ENCODE data around the gene LPXN.

LPXN gene

DNA sequence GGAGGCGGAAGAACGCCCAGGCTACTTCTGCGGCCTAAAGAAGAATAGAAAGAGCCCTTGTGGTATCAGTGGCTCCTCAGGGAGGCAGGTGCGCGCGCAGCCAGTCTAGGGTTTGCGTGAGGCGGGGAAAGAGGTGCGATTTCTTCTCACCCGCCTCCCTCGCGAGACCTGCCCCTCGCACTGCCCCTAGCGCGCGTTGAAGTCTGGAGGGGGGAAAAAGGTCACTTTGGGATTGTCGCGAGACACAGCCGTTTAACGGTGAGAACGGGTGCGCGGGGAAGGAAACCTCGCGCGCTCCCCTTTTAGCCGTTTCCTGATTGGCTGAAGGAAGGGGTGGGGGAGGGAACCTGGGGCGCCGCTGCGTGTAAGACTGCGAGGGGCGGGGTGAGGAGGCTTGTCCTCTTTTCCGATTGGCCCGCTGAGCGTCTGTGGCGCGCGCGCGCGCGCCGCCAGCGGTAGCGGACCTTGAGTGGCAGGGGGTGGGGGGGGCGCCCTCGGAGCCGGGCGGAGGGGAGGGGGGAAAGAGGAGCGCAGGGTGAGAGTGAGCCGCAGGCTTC, 3.1 kb upstream of the LPXN start, which contains the start of gene ZFP91:
Gene ZFP91 (plus strand): TSS at position 429 of the 557 bp plus-strand sequence. CDS start 219 bp downstream, outside the sequence.
- no peaks in the 10 kb centered on the region for H3K9me2 ChIP-seq (ENCODE audit: low read depth, low read length)
- no peaks in the 10 kb centered on the region for H4K20me1 ChIP-seq (ENCODE audit: insufficient read depth, low read length)
- peaks cover 17% of the 10 kb centered on the region for H3K36me3 ChIP-seq (ENCODE audit: insufficient read depth, low read length)
- peak within 1 kb of the TSS; percentile 99 for H3K27ac ChIP-seq (ENCODE audit: low read depth, low read length, poor library complexity, severe bottlenecking)
- peak within 1 kb of the TSS; percentile 98 for H3K9ac ChIP-seq (ENCODE audit: low read length)
- peak within 1 kb of the TSS; percentile 91 for H3K4me3 ChIP-seq (ENCODE audit: low read depth, low read length, poor library complexity, severe bottlenecking)
- H3K9me3 ChIP-seq (ENCODE audit: low read length): no peaks in the 10 kb centered on the region
- H3K4me1 ChIP-seq (ENCODE audit: insufficient read depth, low read length, severe bottlenecking): peaks cover 58% of the 10 kb centered on the region
- peak within 1 kb of the TSS; percentile 95 for H3K4me2 ChIP-seq (ENCODE audit: low read length)
- H3F3A ChIP-seq (ENCODE audit: insufficient read depth, low read length): 0 out of 2 replicates have a peak, but pooled peaks cover 3% of the 10 kb centered on the region
- no peaks in the 10 kb centered on the region for H3K27me3 ChIP-seq (ENCODE audit: insufficient read depth, low read length)
- H2AFZ ChIP-seq (ENCODE audit: low read length): no peak within 1 kb of the TSS
- TF ChIP-seq, protein P1, sequence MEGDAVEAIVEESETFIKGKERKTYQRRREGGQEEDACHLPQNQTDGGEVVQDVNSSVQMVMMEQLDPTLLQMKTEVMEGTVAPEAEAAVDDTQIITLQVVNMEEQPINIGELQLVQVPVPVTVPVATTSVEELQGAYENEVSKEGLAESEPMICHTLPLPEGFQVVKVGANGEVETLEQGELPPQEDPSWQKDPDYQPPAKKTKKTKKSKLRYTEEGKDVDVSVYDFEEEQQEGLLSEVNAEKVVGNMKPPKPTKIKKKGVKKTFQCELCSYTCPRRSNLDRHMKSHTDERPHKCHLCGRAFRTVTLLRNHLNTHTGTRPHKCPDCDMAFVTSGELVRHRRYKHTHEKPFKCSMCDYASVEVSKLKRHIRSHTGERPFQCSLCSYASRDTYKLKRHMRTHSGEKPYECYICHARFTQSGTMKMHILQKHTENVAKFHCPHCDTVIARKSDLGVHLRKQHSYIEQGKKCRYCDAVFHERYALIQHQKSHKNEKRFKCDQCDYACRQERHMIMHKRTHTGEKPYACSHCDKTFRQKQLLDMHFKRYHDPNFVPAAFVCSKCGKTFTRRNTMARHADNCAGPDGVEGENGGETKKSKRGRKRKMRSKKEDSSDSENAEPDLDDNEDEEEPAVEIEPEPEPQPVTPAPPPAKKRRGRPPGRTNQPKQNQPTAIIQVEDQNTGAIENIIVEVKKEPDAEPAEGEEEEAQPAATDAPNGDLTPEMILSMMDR (IDR thresholded peaks at IDR 0.05; ENCODE audit: low read length): no peak
- TF ChIP-seq EZH2 (IDR thresholded peaks at IDR 0.05; ENCODE audit: borderline replicate concordance, low read length): no peak
- H3K79me2 ChIP-seq (ENCODE audit: insufficient read depth, low read length): peaks cover 67% of the 10 kb centered on the region

DNA sequence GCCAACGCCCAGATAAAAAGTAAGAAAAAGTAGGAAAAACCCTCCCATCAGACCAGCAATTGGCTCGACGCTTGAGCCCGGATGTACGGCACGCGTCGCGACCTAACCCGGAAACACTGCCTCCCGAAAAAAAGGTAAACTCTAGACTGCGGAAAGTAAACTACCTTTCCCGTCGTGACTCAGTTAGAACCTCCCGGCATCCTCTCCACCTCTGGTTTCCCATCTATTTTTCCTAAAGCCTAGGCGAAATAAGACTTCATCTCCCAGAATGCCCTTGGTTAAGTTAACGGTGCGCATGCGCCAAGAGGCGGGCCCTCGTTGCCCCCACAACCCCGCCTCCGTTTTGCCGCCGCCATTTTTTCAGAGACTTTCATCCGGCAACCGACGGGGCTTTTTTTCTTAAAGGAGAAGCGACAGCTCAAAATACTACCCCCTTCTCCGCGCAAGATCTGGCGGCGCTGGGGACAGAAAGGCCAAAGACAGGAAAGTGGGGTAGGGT, 2.5 kb upstream of the LPXN start:
- Histone ChIP-seq H3K9me2 (ENCODE audit: low read depth, low read length) (no peaks in the 10 kb centered on the region), H4K20me1 (ENCODE audit: insufficient read depth, low read length) (no peaks in the 10 kb centered on the region), H3K4me3 (ENCODE audit: low read depth, low read length, poor library complexity, severe bottlenecking) (peak overlapping the region; percentile 73), H3K79me2 (ENCODE audit: insufficient read depth, low read length) (peaks cover 67% of the 10 kb centered on the region), H3K9ac (ENCODE audit: low read length) (peak overlapping the region; percentile 92), H3F3A (ENCODE audit: insufficient read depth, low read length) (0 out of 2 replicates have a peak, but pooled peaks cover 3% of the 10 kb centered on the region), H3K4me2 (ENCODE audit: low read length) (peak overlapping the region; percentile 95), H3K27ac (ENCODE audit: low read depth, low read length, poor library complexity, severe bottlenecking) (peak overlapping the region; percentile 99), H2AFZ (ENCODE audit: low read length) (no peak overlapping the region), H3K36me3 (ENCODE audit: insufficient read depth, low read length) (peaks cover 17% of the 10 kb centered on the region), H3K27me3 (ENCODE audit: insufficient read depth, low read length) (no peaks in the 10 kb centered on the region), H3K9me3 (ENCODE audit: low read length) (no peaks in the 10 kb centered on the region), H3K4me1 (ENCODE audit: insufficient read depth, low read length, severe bottlenecking) (peaks cover 58% of the 10 kb centered on the region)
- no peak for TF ChIP-seq EZH2 (IDR thresholded peaks at IDR 0.05; ENCODE audit: borderline replicate concordance, low read length)
- TF ChIP-seq, protein P1 (IDR thresholded peaks at IDR 0.05; ENCODE audit: low read length): no peak

DNA sequence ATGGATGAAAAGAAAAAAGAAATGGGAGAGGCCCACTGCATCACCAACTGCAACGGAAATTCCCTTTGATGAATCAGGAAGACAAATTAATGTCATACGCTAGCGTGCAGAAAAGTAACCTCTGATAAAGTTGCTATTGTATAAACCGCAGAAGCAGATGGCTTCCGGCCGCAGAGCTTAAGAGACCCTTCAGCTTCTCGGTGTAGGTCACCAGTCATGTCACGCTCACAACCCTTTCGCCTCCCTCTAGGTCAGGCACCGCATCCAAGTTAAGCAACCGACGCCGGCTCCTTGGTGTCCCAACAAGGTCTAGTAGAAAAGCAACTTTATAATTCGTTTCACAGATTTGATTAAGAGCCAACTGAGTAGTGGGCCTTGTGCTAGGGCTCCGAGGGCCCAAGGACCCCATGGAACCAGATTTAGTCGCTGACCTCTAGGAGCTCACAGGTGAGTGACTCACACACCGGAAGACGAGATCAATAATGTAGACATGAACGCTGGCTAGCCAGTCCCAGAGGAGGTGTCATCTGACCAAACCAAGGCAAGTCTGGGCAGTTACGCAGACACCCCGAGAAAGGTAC, 2.0 kb upstream of the LPXN start:
- Histone ChIP-seq H3K9ac (ENCODE audit: low read length) (peak overlapping the region; percentile 92), H3K4me3 (ENCODE audit: low read depth, low read length, poor library complexity, severe bottlenecking) (peak overlapping the region; percentile 73), H3K4me2 (ENCODE audit: low read length) (peak overlapping the region; percentile 95), H3K9me2 (ENCODE audit: low read depth, low read length) (no peaks in the 10 kb centered on the region), H3K79me2 (ENCODE audit: insufficient read depth, low read length) (peaks cover 67% of the 10 kb centered on the region), H3K27ac (ENCODE audit: low read depth, low read length, poor library complexity, severe bottlenecking) (peak overlapping the region; percentile 99), H3K4me1 (ENCODE audit: insufficient read depth, low read length, severe bottlenecking) (peaks cover 58% of the 10 kb centered on the region), H3F3A (ENCODE audit: insufficient read depth, low read length) (0 out of 2 replicates have a peak, but pooled peaks cover 3% of the 10 kb centered on the region), H3K9me3 (ENCODE audit: low read length) (no peaks in the 10 kb centered on the region), H2AFZ (ENCODE audit: low read length) (no peak overlapping the region), H3K27me3 (ENCODE audit: insufficient read depth, low read length) (no peaks in the 10 kb centered on the region), H3K36me3 (ENCODE audit: insufficient read depth, low read length) (peaks cover 17% of the 10 kb centered on the region), H4K20me1 (ENCODE audit: insufficient read depth, low read length) (no peaks in the 10 kb centered on the region)
- no peak for TF ChIP-seq EZH2 (IDR thresholded peaks at IDR 0.05; ENCODE audit: borderline replicate concordance, low read length)
- TF ChIP-seq, protein P1 (IDR thresholded peaks at IDR 0.05; ENCODE audit: low read length): no peak

All from OCI-LY1 (cell line).